Smooth muscle cell (in vitro differentiated cells): Measurements from ENCODE around the gene ADCY2. TPM values are rescaled to one million over a fixed set of nuclear protein-coding genes. Genes with fewer than 3 reads are reported as not detected.

Source experiments
- DNase-seq: peaks from one replicate; lab custom pipeline; 2025; ENCODE audit not compliant: unreplicated experiment; lab: John Stamatoyannopoulos, UW
- H2AFZ ChIP-seq: fragments of 200-600 bp; sonication (generic); 2 replicates; pipeline ENCODE4 v1.6.0; 2016; ENCODE audit warnings: antibody characterized with exemption, low read depth, mild to moderate bottlenecking
- H3F3A ChIP-seq: fragments of 200-600 bp; sonication (generic); 2 replicates; pipeline ENCODE4 v1.6.0; 2017; ENCODE audit warnings: antibody characterized with exemption, low read depth
- H3K27ac ChIP-seq: fragments of 200-600 bp; sonication (generic); 2 replicates; pipeline ENCODE4 v1.5.1; 2016; ENCODE audit warnings: low read depth, mild to moderate bottlenecking
- H3K27me3 ChIP-seq: fragments of 200-600 bp; sonication (generic); 2 replicates; pipeline ENCODE4 v1.6.1; 2016; ENCODE audit warnings: low read depth, mild to moderate bottlenecking
- H3K36me3 ChIP-seq: fragments of 200-600 bp; sonication (generic); 2 replicates; pipeline ENCODE4 v1.5.1; 2016; ENCODE audit warnings: low read depth
- H3K4me1 ChIP-seq: fragments of 200-600 bp; sonication (generic); 2 replicates; pipeline ENCODE4 v1.5.1; 2016; ENCODE audit warnings: low read depth
- H3K4me2 ChIP-seq: fragments of 200-600 bp; sonication (generic); 2 replicates; pipeline ENCODE4 v1.6.0; 2016; ENCODE audit warnings: mild to moderate bottlenecking
- H3K4me3 ChIP-seq: fragments of 200-600 bp; sonication (generic); 2 replicates; pipeline ENCODE4 v1.5.1; 2016; ENCODE audit warnings: mild to moderate bottlenecking
- H3K79me2 ChIP-seq: fragments of 200-600 bp; sonication (generic); 2 replicates; pipeline ENCODE4 v1.6.0; 2016; ENCODE audit warnings: low read depth, mild to moderate bottlenecking
- H3K9ac ChIP-seq: fragments of 200-600 bp; sonication (generic); 2 replicates; pipeline ENCODE4 v1.6.0; 2016; ENCODE audit warnings: low read depth
- H3K9me3 ChIP-seq: fragments of 200-600 bp; sonication (generic); replicated peaks from 2 replicates; pipeline ENCODE4 v1.5.1; 2016; ENCODE audit warnings: low read depth
- H4K20me1 ChIP-seq: fragments of 200-600 bp; sonication (generic); 2 replicates; pipeline ENCODE4 v1.6.0; 2016; ENCODE audit warnings: low read depth
- CTCF ChIP-seq: fragments of 200-600 bp; sonication (generic); IDR thresholded peaks from 2 replicates; pipeline ENCODE4 v1.5.1; 2017; ENCODE audit warnings: borderline replicate concordance, mild to moderate bottlenecking, antibody characterized with exemption; ENCODE audit not compliant: insufficient read depth, poor library complexity, severe bottlenecking
- WGBS: methylation state at CpG from one replicate; pipeline ENCODE4 v1.1.7; 2016; ENCODE audit warnings: low lambda C conversion rate; 5-methylcytosine and 5-hydroxymethylcytosine counted together
- polyA plus RNA-seq: library from polyadenylated mRNA; unstranded; fragments of >200 nt; fragmentation: Nextera tagmentation; extraction: Ambion mirVana; gene quantifications from 2 replicates; pipeline ENCODE4 v1.2.1, GENCODE V29; 2016
- total RNA-seq: library from RNA; depleted of rRNA; stranded (reverse); fragments of >200 nt; gene quantifications from 2 replicates; pipeline ENCODE4 v1.2.3, GENCODE V29; 2014

Gene ADCY2
- total and polyA plus RNA-seq, 2 experiments from 2014 or later: 2.8 to 8.0 TPM

GRCh38 chr5:7849681-7850394 is 453.9 kb downstream of the ADCY2 start:
- Histone ChIP-seq H4K20me1 (no peaks in the 10 kb centered on the region), H3F3A (no peaks in the 10 kb centered on the region), H3K9ac (no peak overlapping the region), H3K36me3 (no peaks in the 10 kb centered on the region), H3K4me2 (peak overlapping the region; percentile 95), H2AFZ (peak overlapping the region; percentile 64), H3K4me3 (peak overlapping the region; percentile 80), H3K79me2 (no peaks in the 10 kb centered on the region), H3K9me3 (no peaks in the 10 kb centered on the region), H3K4me1 (no peaks in the 10 kb centered on the region), H3K27ac (no peak overlapping the region), H3K27me3 (no peaks in the 10 kb centered on the region)
- 3% methylated on average over 40 of the region's 44 CpGs for WGBS
- peak; percentile 35 for DNase-seq
- peak; percentile 9 for TF ChIP-seq CTCF

DNA sequence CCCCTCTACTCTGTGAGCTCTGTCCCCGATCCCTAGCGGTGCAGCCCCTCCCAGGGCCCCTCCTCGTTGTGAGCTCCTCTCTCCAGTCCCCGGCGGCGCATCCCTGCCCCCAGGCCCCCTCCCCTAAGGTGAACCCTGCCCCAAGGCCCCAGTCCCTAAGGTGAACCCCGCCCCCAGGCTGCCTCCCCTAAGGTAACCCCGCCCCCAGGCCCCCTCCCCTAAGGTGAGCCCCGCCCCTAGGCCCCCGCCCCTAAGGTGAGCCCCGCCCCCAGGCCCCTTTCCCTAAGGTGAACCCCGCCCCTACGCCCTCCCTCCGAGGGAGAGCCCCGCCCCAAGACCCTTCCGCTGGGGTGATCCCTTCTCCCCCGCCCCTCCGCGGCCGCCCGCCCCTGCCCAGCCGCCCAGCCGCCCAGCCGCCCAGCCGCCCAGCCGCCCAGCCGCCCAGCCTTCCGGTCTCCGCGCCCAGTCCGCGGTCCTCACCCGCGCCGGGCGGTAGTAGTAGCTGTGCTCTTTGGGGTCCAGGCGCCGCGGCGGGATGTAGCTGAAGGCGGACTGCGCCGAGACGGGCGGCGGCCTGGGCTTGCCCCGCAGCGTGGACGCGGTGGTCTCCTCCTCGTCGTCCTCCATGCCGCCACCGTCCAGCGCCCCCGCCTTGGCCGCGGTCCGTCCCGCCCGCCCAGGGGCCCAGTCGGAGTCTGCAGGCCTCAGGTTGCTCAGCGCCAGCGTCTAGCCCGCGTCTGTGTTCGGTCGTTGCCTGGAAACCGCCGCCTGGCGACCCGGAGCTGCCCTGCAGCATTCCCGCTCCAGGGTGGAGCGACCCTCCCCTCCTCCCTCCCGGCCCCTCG is 454.7 kb downstream of the ADCY2 start, which contains the start of gene CFAP90:
Gene CFAP90, minus strand, starts transcription at position 739 of the 845 bp plus-strand sequence. Its CDS starts 112 bp downstream, at position 627.
- under 1% methylated on average over 15 of the region's 76 CpGs for WGBS
- peak within 1 kb of the TSS; percentile 80 for H3K4me3 ChIP-seq
- no peaks in the 10 kb centered on the region for H3K27me3 ChIP-seq
- no peaks in the 10 kb centered on the region for H4K20me1 ChIP-seq
- H3K36me3 ChIP-seq: no peaks in the 10 kb centered on the region
- H3K79me2 ChIP-seq: no peaks in the 10 kb centered on the region
- H3K9ac ChIP-seq: peak within 1 kb of the TSS; percentile 80
- H2AFZ ChIP-seq: peak within 1 kb of the TSS; percentile 96
- no peaks in the 10 kb centered on the region for H3F3A ChIP-seq
- DNase-seq: peak; percentile 41
- peak within 1 kb of the TSS; percentile 95 for H3K4me2 ChIP-seq
- TF ChIP-seq CTCF: peak; percentile 55
- H3K27ac ChIP-seq: no peak within 1 kb of the TSS
- no peaks in the 10 kb centered on the region for H3K9me3 ChIP-seq
- H3K4me1 ChIP-seq: no peaks in the 10 kb centered on the region

GRCh38 chr5:7851240-7851592 is 455.3 kb downstream of the ADCY2 start:
- TF ChIP-seq CTCF: no peak
- no peak for DNase-seq
- H2AFZ ChIP-seq: peak overlapping the region; percentile 96
- H3K4me1 ChIP-seq: no peaks in the 10 kb centered on the region
- H3K9me3 ChIP-seq: no peaks in the 10 kb centered on the region
- no peaks in the 10 kb centered on the region for H3K36me3 ChIP-seq
- H3F3A ChIP-seq: no peaks in the 10 kb centered on the region
- H3K79me2 ChIP-seq: no peaks in the 10 kb centered on the region
- H3K4me2 ChIP-seq: peak overlapping the region; percentile 95
- H3K4me3 ChIP-seq: peak overlapping the region; percentile 80
- no peaks in the 10 kb centered on the region for H3K27me3 ChIP-seq
- no peaks in the 10 kb centered on the region for H4K20me1 ChIP-seq
- 53% methylated on average over 16 of the region's 16 CpGs for WGBS
- no peak overlapping the region for H3K27ac ChIP-seq
- H3K9ac ChIP-seq: no peak overlapping the region
